ENCODE results near the gene YRDC. TPM values are rescaled to one million over a fixed set of nuclear protein-coding genes. Genes with fewer than 3 reads are reported as not detected.

YRDC gene
- total and polyA plus RNA-seq, 2 of the 13 experiments (the other 11 are each of a cell fraction or from before 2014, with no cell fraction given), result 27.5 to 29.2 TPM

GRCh38 chr1:37793773-37794371 lies 14.1 kb downstream of the YRDC start, which contains the start of gene MANEAL (continued):
- no peak for TF ChIP-seq KIAA2018 (CRISPR knock-in tag; IDR thresholded peaks at IDR 0.05; ENCODE audit: borderline replicate concordance)
- no peak for TF ChIP-seq SOX13 (IDR thresholded peaks at IDR 0.05)
- peak in 1 of 2 experiments; percentile 11; a peak in 1 of 4 replicates for TF ChIP-seq SOX13 (CRISPR knock-in tag; conservative IDR thresholded peaks at IDR 0.05 in 1 of 2, IDR thresholded peaks at IDR 0.05 in 1 of 2)
- TF ChIP-seq ZNF431 (CRISPR knock-in tag; IDR thresholded peaks at IDR 0.05; ENCODE audit: borderline replicate concordance, low read depth), result peak; percentile 53; the same call in 1 of the 2 replicates
- no peak for TF ChIP-seq ZSCAN12 (CRISPR knock-in tag; IDR thresholded peaks at IDR 0.05)
- TF ChIP-seq ZBTB25 (CRISPR knock-in tag; IDR thresholded peaks at IDR 0.05), result no peak
- 0 out of 2 replicates have a peak, but pooled peaks have one; percentile 30 for TF ChIP-seq HOXD1 (CRISPR knock-in tag; IDR thresholded peaks at IDR 0.05)
- TF ChIP-seq RFX3 (CRISPR knock-in tag; IDR thresholded peaks at IDR 0.05), result no peak
- no peak for TF ChIP-seq DZIP1 (CRISPR knock-in tag; IDR thresholded peaks at IDR 0.05)
- no peak for TF ChIP-seq ZNF18 (CRISPR knock-in tag; IDR thresholded peaks at IDR 0.05; ENCODE audit: insufficient replicate concordance)
- TF ChIP-seq ZNF720 (CRISPR knock-in tag; IDR thresholded peaks at IDR 0.05), result no peak
- TF ChIP-seq ARID3A (IDR thresholded peaks at IDR 0.05; ENCODE audit: low read depth, low read length), result no peak
- 0 out of 2 replicates have a peak, but pooled peaks have one; percentile 68 for TF ChIP-seq ZNF589 (CRISPR knock-in tag; conservative IDR thresholded peaks at IDR 0.05)

Data from HepG2 (cell line).